Esophagus squamous epithelium (tissue), 4 donors: ENCODE data around the gene C11orf24.

ENCODE experiments used
- POLR2A ChIP-seq, 4 donors: fragments of 450-650 bp; IDR thresholded peaks; one replicate each; pipeline ENCODE4 v1.6.1; 2017; ENCODE audit warnings: antibody characterized with exemption in 4 of 4, mild to moderate bottlenecking in 4 of 4, moderate library complexity in 3 of 4
- TF ChIP-seq, protein P1 (sequence below), 6 experiments: fragments of 450-650 bp in 4 of 6; fragments of 200-600 bp in 2 of 6; sonication (generic) in 2 of 6; IDR thresholded peaks; one replicate each; pipeline ENCODE4 v1.5.1; 2016 to 2019; ENCODE audit warnings: antibody characterized with exemption in 6 of 6, mild to moderate bottlenecking in 4 of 6, moderate library complexity in 4 of 6

DNA sequence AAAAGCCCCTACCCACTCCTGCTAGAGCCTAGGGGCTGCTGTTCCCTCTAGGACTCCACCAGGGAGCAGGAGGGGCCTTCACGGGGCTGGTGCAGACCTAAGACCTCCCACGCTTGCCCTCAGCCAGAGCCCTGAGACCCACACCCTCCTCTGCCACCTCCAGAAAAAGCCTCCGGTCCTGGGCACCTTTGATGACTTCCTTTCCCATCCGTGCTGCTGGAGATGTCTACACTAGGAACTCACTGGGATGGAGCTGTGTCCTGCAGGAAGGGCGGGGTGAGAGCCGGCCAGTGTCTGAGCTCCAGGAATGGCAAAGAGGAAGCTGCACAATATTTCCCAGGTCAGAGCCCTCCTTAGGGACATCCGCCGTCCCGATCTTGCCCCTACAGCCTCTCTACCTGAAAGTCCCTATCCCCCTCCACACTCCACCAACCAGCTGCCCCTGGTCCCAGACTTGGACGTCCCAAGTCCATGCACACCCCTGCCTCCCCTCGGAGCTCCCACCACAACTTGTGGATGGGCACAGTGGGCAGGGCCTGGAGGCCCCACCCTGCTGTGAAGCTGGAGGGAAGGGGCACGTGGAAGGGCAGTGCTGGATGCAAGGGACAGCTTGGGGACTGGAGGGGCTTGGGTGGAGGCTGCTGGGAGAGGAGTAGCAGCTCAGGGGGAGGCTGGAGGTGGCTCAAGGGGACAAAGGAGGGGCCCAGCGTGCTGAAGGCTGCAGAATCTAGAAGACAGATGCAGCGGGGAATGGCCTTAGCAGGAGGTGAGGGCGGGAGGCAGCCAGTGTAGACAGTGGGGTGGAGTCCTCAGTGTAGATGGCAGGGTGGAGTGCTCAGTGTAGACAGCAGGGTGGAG, 27.1 kb upstream of the C11orf24 start:
- TF ChIP-seq, protein P1, sequence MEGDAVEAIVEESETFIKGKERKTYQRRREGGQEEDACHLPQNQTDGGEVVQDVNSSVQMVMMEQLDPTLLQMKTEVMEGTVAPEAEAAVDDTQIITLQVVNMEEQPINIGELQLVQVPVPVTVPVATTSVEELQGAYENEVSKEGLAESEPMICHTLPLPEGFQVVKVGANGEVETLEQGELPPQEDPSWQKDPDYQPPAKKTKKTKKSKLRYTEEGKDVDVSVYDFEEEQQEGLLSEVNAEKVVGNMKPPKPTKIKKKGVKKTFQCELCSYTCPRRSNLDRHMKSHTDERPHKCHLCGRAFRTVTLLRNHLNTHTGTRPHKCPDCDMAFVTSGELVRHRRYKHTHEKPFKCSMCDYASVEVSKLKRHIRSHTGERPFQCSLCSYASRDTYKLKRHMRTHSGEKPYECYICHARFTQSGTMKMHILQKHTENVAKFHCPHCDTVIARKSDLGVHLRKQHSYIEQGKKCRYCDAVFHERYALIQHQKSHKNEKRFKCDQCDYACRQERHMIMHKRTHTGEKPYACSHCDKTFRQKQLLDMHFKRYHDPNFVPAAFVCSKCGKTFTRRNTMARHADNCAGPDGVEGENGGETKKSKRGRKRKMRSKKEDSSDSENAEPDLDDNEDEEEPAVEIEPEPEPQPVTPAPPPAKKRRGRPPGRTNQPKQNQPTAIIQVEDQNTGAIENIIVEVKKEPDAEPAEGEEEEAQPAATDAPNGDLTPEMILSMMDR (IDR thresholded peaks at IDR 0.05) = no peak
- TF ChIP-seq POLR2A (IDR thresholded peaks at IDR 0.05) = no peak
